IMR-90 (cell line): ENCODE measurements around the gene EVA1C. TPM values are rescaled to one million over a fixed set of nuclear protein-coding genes. Genes with fewer than 3 reads are reported as not detected.

ENCODE experiments used
- ATAC-seq: fragments of 200-7000 bp; cut with Tn5 transposase; 2 replicates; pipeline ENCODE4 v1.9.1; 2020; ENCODE audit warnings: low read depth, mild to moderate bottlenecking, moderate library complexity
- BruUV-seq: library from RNA; stranded (reverse); fragments of 400-500 nt; replicated peaks from 2 replicates; lab custom pipeline; 2021; lab: Mats Ljungman, UMichigan
- CTCF ChIA-PET: fragments of 300-600 bp; formaldehyde crosslinking; extraction: SDS; loops from one replicate; lab custom pipeline; 2021; ENCODE audit warnings: antibody characterized with exemption; lab: Yijun Ruan, JAX
- POLR2A ChIA-PET: fragments of 300-600 bp; sonication (Branson Sonifier 250); formaldehyde crosslinking; loops from one replicate; lab custom pipeline; 2022; ENCODE audit warnings: antibody characterized with exemption; ENCODE audit not compliant: unreplicated experiment; lab: Charles Lee
- DNase-seq: peaks from one replicate; pipeline ENCODE4 v3.0.0; 2013
- H2AFZ ChIP-seq: replicated peaks from 2 replicates; pipeline ENCODE3; 2013; ENCODE audit warnings: low read length, mild to moderate bottlenecking; ENCODE audit not compliant: poor library complexity
- H2AK5ac ChIP-seq: 2 replicates; pipeline ENCODE4 v1.6.1; 2013; ENCODE audit warnings: low read depth, low read length, inconsistent platforms
- H2AK9ac ChIP-seq: replicated peaks from 2 replicates; pipeline ENCODE3; 2013; ENCODE audit warnings: mild to moderate bottlenecking, low read depth, low read length, moderate library complexity; ENCODE audit not compliant: poor library complexity
- H2BK120ac ChIP-seq: 2 replicates; pipeline ENCODE4 v1.6.1; 2013; ENCODE audit warnings: low read depth, low read length, inconsistent platforms
- H2BK15ac ChIP-seq: 3 replicates; pipeline ENCODE4 v1.6.1; 2013; ENCODE audit warnings: low read depth, low read length, inconsistent platforms
- H2BK20ac ChIP-seq: 2 replicates; pipeline ENCODE4 v1.6.1; 2013; ENCODE audit warnings: low read depth, mild to moderate bottlenecking, inconsistent platforms, low read length, moderate library complexity
- H2BK5ac ChIP-seq: 2 replicates; pipeline ENCODE4 v1.6.1; 2013; ENCODE audit warnings: mild to moderate bottlenecking, low read depth, low read length, inconsistent platforms; ENCODE audit not compliant: poor library complexity, severe bottlenecking
- H3K14ac ChIP-seq: replicated peaks from 2 replicates; pipeline ENCODE4 v1.6.1; 2013; ENCODE audit warnings: low read depth, low read length, inconsistent platforms
- H3K18ac ChIP-seq: 2 replicates; pipeline ENCODE4 v1.6.1; 2013; ENCODE audit warnings: low read depth, low read length, control low read depth
- H3K23ac ChIP-seq: 2 replicates; pipeline ENCODE4 v1.6.1; 2013; ENCODE audit warnings: low read depth, low read length, inconsistent platforms
- H3K27ac ChIP-seq: 2 replicates; pipeline ENCODE4 v1.5.1; 2013; ENCODE audit warnings: mild to moderate bottlenecking, control low read depth, low read length; ENCODE audit not compliant: insufficient read depth
- H3K27me3 ChIP-seq: 2 replicates; pipeline ENCODE4 v1.6.1; 2013; ENCODE audit warnings: low read length; ENCODE audit not compliant: control insufficient read depth, insufficient read depth
- H3K36me3 ChIP-seq: 2 replicates; pipeline ENCODE4 v1.6.1; 2013; ENCODE audit warnings: low read length, mixed read lengths; ENCODE audit not compliant: control insufficient read depth, insufficient read depth
- H3K4ac ChIP-seq: 2 replicates; pipeline ENCODE4 v1.6.1; 2013; ENCODE audit warnings: low read depth, low read length, inconsistent platforms
- H3K4me1 ChIP-seq: 2 replicates; pipeline ENCODE4 v1.6.1; 2013; ENCODE audit warnings: low read length, mixed read lengths; ENCODE audit not compliant: control insufficient read depth, insufficient read depth
- H3K4me2 ChIP-seq: 2 replicates; pipeline ENCODE4 v1.6.1; 2013; ENCODE audit warnings: low read depth, mild to moderate bottlenecking, control low read depth, low read length, moderate library complexity
- H3K4me3 ChIP-seq: 2 replicates; pipeline ENCODE4 v1.5.1; 2013; ENCODE audit warnings: low read depth, mild to moderate bottlenecking, control low read depth, low read length, moderate library complexity; ENCODE audit not compliant: insufficient read depth
- H3K56ac ChIP-seq: 2 replicates; pipeline ENCODE4 v1.6.1; 2013; ENCODE audit warnings: low read length, inconsistent platforms; ENCODE audit not compliant: insufficient read depth; ENCODE audit errors: extremely low read depth
- H3K79me1 ChIP-seq, 2 experiments: 2 replicates each; pipeline ENCODE4 v1.6.1; 2013; ENCODE audit warnings: low read length in 2 of 2, inconsistent platforms in 1 of 2, low read depth in 1 of 2
- H3K9ac ChIP-seq: 2 replicates; pipeline ENCODE4 v1.6.1; 2013; ENCODE audit warnings: low read depth, low read length, control low read depth
- H3K9me1 ChIP-seq: 2 replicates; pipeline ENCODE4 v1.6.1; 2013; ENCODE audit warnings: low read length, inconsistent platforms; ENCODE audit not compliant: insufficient read depth
- H3K9me3 ChIP-seq: 2 replicates; pipeline ENCODE4 v1.6.1; 2013; ENCODE audit warnings: low read length; ENCODE audit not compliant: control insufficient read depth, insufficient read depth
- H4K20me1 ChIP-seq: 2 replicates; pipeline ENCODE4 v1.6.1; 2013; ENCODE audit warnings: low read length, inconsistent platforms; ENCODE audit not compliant: insufficient read depth
- H4K5ac ChIP-seq: 2 replicates; pipeline ENCODE4 v1.6.1; 2013; ENCODE audit warnings: mild to moderate bottlenecking, low read depth, low read length, control low read depth
- H4K8ac ChIP-seq, 2 experiments: 2 replicates each; pipeline ENCODE4 v1.6.1; 2013; ENCODE audit warnings: low read depth in 2 of 2, low read length in 2 of 2, control low read depth in 1 of 2, inconsistent platforms in 1 of 2
- H4K91ac ChIP-seq: 2 replicates; pipeline ENCODE4 v1.6.1; 2013; ENCODE audit warnings: low read depth, low read length, inconsistent platforms; ENCODE audit not compliant: insufficient read depth
- BHLHE40 ChIP-seq: fragments of 150-350 bp; IDR thresholded peaks from 2 replicates; pipeline ENCODE4 v1.6.1; 2016; ENCODE audit warnings: mild to moderate bottlenecking, low read depth, low read length
- CEBPB ChIP-seq: IDR thresholded peaks from 2 replicates; pipeline ENCODE4 v1.6.1; 2012; ENCODE audit warnings: low read depth, low read length, improper control_type of control experiment
- CHD1 ChIP-seq: IDR thresholded peaks from 2 replicates; pipeline ENCODE4 v1.6.1; 2012; ENCODE audit warnings: low read depth, low read length, improper control_type of control experiment
- FOS ChIP-seq: fragments of 150-350 bp; IDR thresholded peaks from 2 replicates; pipeline ENCODE4 v1.6.1; 2016; ENCODE audit warnings: low read depth, low read length
- MAZ ChIP-seq: IDR thresholded peaks from 2 replicates; pipeline ENCODE4 v1.6.1; 2012; ENCODE audit warnings: low read depth, mild to moderate bottlenecking, low read length, improper control_type of control experiment, moderate library complexity, borderline replicate concordance
- MXI1 ChIP-seq: IDR thresholded peaks from 2 replicates; pipeline ENCODE4 v1.6.1; 2012; ENCODE audit warnings: low read depth, mild to moderate bottlenecking, low read length, moderate library complexity, borderline replicate concordance
- NFE2L2 ChIP-seq: fragments of 150-350 bp; IDR thresholded peaks from 2 replicates; pipeline ENCODE4 v1.6.1; 2016; ENCODE audit warnings: low read depth, mild to moderate bottlenecking, low read length
- POLR2A ChIP-seq: IDR thresholded peaks from 2 replicates; pipeline ENCODE4 v1.6.1; 2012; ENCODE audit warnings: mild to moderate bottlenecking, low read depth, low read length
- RAD21 ChIP-seq: IDR thresholded peaks from 2 replicates; pipeline ENCODE4 v1.6.1; 2012; ENCODE audit warnings: low read length, improper control_type of control experiment
- RCOR1 ChIP-seq: IDR thresholded peaks from 2 replicates; pipeline ENCODE4 v1.6.1; 2012; ENCODE audit warnings: mild to moderate bottlenecking, low read length, improper control_type of control experiment; ENCODE audit not compliant: insufficient replicate concordance
- RFX5 ChIP-seq: IDR thresholded peaks from 2 replicates; pipeline ENCODE4 v1.8.0; 2012; ENCODE audit warnings: low read depth, mild to moderate bottlenecking, low read length, moderate library complexity
- SMC3 ChIP-seq: fragments of 150-350 bp; IDR thresholded peaks from 2 replicates; pipeline ENCODE4 v1.6.1; 2016; ENCODE audit warnings: low read depth, mild to moderate bottlenecking, antibody characterized with exemption, low read length, moderate library complexity
- WGBS, 2 experiments: methylation state at CpG; one replicate each; pipeline versions ENCODE4 v1.1.5 to v1.1.7; 2013; ENCODE audit warnings: missing lambda C conversion rate in 2 of 2; ENCODE audit not compliant: insufficient read length in 1 of 2; ENCODE audit errors: extremely low coverage in 2 of 2; 5-methylcytosine and 5-hydroxymethylcytosine counted together
- dilution Hi-C: fragments of 300-500 bp; cut with HindIII; formaldehyde crosslinking; loops from one replicate; pipeline ENCODE4 v1.14.3; 2018; ENCODE audit warnings: low sequenced_read_pairs; ENCODE audit not compliant: unreplicated experiment
- in situ Hi-C: fragments of 300-500 bp; cut with MboI; formaldehyde crosslinking; loops from 3 replicates; pipeline ENCODE4 v1.14.3; 2019; ENCODE audit warnings: low sequenced_read_pairs, inconsistent platforms, mixed read lengths
- intact Hi-C: fragments of 100-400 bp; cut with micrococcal nuclease; formaldehyde crosslinking; loops from 2 replicates; pipeline ENCODE4 v1.10.0; 2022
- polyA plus RNA-seq, 3 experiments: library from polyadenylated mRNA; depleted of rRNA; stranded (reverse); fragments of >200 nt; gene quantifications; 2 replicates each; pipeline ENCODE4 v1.2.3, GENCODE V29; 2012; ENCODE audit warnings: low replicate concordance in 1 of 3
- total RNA-seq: library from RNA; depleted of rRNA; stranded (reverse); fragments of >200 nt; gene quantifications from 2 replicates; pipeline ENCODE4 v1.2.3, GENCODE V29; 2012
- TF ChIP-seq, protein P1 (sequence below): conservative IDR thresholded peaks from 2 replicates; pipeline ENCODE4 v1.5.1; 2012; ENCODE audit warnings: mild to moderate bottlenecking, low read depth, low read length, improper control_type of control experiment
- TF ChIP-seq, protein P2 (sequence below): fragments of 150-350 bp; IDR thresholded peaks from 2 replicates; pipeline ENCODE4 v1.6.1; 2017; ENCODE audit warnings: mild to moderate bottlenecking, antibody characterized with exemption, low read length, low read depth
- TF ChIP-seq, protein P3 (sequence below): fragments of 150-350 bp; IDR thresholded peaks from 2 replicates; pipeline ENCODE4 v1.6.1; 2016; ENCODE audit warnings: low read depth, mild to moderate bottlenecking, low read length, moderate library complexity, borderline replicate concordance

The EVA1C gene
- total and polyA plus RNA-seq, 2 of the 4 experiments (the other 2 are of a cell fraction) = 0.72 to 1.1 TPM

DNA sequence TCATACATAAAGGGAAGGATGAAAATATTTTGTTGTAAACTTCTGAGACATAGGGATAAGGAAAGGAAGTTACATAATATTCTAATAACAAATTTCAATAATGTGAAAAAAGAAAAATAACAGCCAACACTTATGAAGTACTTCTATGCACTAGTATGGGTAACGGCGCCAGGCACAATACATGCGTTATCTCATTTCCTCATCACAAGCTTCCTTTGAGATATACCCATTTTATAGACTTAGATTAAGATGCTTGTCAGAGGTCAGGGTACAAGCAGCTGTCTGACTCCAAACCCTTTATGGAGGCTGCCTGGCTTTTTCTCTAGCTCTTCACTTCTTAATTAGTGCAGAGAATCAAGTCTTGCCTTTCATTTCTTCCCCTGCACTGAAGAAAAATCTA, 131.5 kb downstream of the EVA1C start:
- Histone ChIP-seq H3K27ac (no peak overlapping the region), H2AFZ (no peak overlapping the region), H3K18ac (no peak overlapping the region), H2BK5ac (no peak overlapping the region), H3K9me3 (no peaks in the 10 kb centered on the region), H3K4ac (no peak overlapping the region), H3K4me3 (no peak overlapping the region), H2BK20ac (no peak overlapping the region), H3K14ac (no peak overlapping the region), H2AK9ac (no peak overlapping the region), H3K27me3 (0 out of 2 replicates have a peak, but pooled peaks cover 2% of the 10 kb centered on the region), H3K56ac (no peak overlapping the region), H4K5ac (no peak overlapping the region), H4K8ac (no peak overlapping the region), H3K23ac (no peak overlapping the region), H2BK15ac (no peak overlapping the region), H3K36me3 (no peaks in the 10 kb centered on the region), H4K20me1 (no peaks in the 10 kb centered on the region), H3K9me1 (no peaks in the 10 kb centered on the region; the same call in 1 of the 2 replicates), H2BK120ac (no peak overlapping the region), H3K9ac (no peak overlapping the region), H3K79me1 (no peaks in the 10 kb centered on the region), H2AK5ac (no peak overlapping the region), H3K4me1 (no peaks in the 10 kb centered on the region), H4K91ac (no peak overlapping the region), H3K4me2 (no peak overlapping the region)
- ATAC-seq = no peak
- BruUV-seq = no TSS peak
- in situ Hi-C loops (no loop called here), intact Hi-C loops (no loop called here), dilution Hi-C loops (no loop called here)
- DNase-seq = no peak
- WGBS, 2 experiments = no CpG with 5 or more reads among the region's 3 CpGs
- TF ChIP-seq NFE2L2 = no peak
- no peak for TF ChIP-seq RCOR1
- TF ChIP-seq RFX5 = no peak
- no peak for TF ChIP-seq MXI1
- TF ChIP-seq RAD21 = no peak
- TF ChIP-seq CHD1 = no peak
- no peak for TF ChIP-seq MAZ
- TF ChIP-seq SMC3 = no peak
- TF ChIP-seq, protein P1, sequence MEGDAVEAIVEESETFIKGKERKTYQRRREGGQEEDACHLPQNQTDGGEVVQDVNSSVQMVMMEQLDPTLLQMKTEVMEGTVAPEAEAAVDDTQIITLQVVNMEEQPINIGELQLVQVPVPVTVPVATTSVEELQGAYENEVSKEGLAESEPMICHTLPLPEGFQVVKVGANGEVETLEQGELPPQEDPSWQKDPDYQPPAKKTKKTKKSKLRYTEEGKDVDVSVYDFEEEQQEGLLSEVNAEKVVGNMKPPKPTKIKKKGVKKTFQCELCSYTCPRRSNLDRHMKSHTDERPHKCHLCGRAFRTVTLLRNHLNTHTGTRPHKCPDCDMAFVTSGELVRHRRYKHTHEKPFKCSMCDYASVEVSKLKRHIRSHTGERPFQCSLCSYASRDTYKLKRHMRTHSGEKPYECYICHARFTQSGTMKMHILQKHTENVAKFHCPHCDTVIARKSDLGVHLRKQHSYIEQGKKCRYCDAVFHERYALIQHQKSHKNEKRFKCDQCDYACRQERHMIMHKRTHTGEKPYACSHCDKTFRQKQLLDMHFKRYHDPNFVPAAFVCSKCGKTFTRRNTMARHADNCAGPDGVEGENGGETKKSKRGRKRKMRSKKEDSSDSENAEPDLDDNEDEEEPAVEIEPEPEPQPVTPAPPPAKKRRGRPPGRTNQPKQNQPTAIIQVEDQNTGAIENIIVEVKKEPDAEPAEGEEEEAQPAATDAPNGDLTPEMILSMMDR = no peak
- no peak for TF ChIP-seq BHLHE40
- TF ChIP-seq, protein P2, sequence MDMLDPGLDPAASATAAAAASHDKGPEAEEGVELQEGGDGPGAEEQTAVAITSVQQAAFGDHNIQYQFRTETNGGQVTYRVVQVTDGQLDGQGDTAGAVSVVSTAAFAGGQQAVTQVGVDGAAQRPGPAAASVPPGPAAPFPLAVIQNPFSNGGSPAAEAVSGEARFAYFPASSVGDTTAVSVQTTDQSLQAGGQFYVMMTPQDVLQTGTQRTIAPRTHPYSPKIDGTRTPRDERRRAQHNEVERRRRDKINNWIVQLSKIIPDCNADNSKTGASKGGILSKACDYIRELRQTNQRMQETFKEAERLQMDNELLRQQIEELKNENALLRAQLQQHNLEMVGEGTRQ = no peak
- no peak for TF ChIP-seq FOS
- no peak for TF ChIP-seq POLR2A
- no peak for TF ChIP-seq CEBPB
- TF ChIP-seq, protein P3, sequence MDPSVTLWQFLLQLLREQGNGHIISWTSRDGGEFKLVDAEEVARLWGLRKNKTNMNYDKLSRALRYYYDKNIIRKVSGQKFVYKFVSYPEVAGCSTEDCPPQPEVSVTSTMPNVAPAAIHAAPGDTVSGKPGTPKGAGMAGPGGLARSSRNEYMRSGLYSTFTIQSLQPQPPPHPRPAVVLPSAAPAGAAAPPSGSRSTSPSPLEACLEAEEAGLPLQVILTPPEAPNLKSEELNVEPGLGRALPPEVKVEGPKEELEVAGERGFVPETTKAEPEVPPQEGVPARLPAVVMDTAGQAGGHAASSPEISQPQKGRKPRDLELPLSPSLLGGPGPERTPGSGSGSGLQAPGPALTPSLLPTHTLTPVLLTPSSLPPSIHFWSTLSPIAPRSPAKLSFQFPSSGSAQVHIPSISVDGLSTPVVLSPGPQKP = no peak
- CTCF ChIA-PET = interaction anchor here (0.6 kb wide), 1 partner anchor 117 kb away, joined by 4 read pairs; no protein-coding TSS in a partner anchor
- POLR2A ChIA-PET = no interaction called here
